K562 (cell line): ENCODE data around the gene WDR44. TPM values are rescaled to one million over a fixed set of nuclear protein-coding genes. Genes with fewer than 3 reads are reported as not detected.
A peak's percentile ranks its signal among the peaks of the same experiment; 100 is the strongest.

ENCODE experiments used
- ATAC-seq: fragments of 200-7000 bp; cut with Tn5 transposase; 3 replicates; pipeline ENCODE4 v1.9.1; 2020; ENCODE audit warnings: moderate library complexity
- BruUV-seq: library from RNA; stranded (reverse); fragments of 400-500 nt; replicated peaks from 2 replicates; lab custom pipeline; 2021; lab: Mats Ljungman, UMichigan
- CTCF ChIA-PET: fragments of 300-600 bp; formaldehyde crosslinking; extraction: SDS; loops from one replicate; lab custom pipeline; 2021; ENCODE audit warnings: low intra/inter-chr PET ratio; lab: Yijun Ruan, JAX
- POLR2A ChIA-PET: fragments of 300-600, 350-650 bp; sonication (Branson Sonifier 250); formaldehyde crosslinking; extraction: SDS; loops from one replicate; lab custom pipeline; 2021; ENCODE audit warnings: antibody characterized with exemption, inconsistent platforms; lab: Yijun Ruan, JAX
- DNase-seq, 4 experiments: peaks; one replicate each; pipeline versions ENCODE4 v3.0.0 to v3.0.0-alpha.2; 2011 to 2018; ENCODE audit warnings: low spot score in 3 of 4, mixed read lengths in 3 of 4; ENCODE audit errors: extremely low read depth in 1 of 4
- FAIRE-seq: peaks from 2 replicates; lab custom pipeline; 2011; peaks lifted over from hg19 to GRCh38; lab: Jason Lieb, UNC
- H2AFZ ChIP-seq: 2 replicates; pipeline ENCODE4 v1.6.0; 2011; ENCODE audit warnings: low read depth, low read length, control low read depth, inconsistent platforms
- H3K27ac ChIP-seq: fragments of 200-600 bp; 3 replicates; pipeline ENCODE4 v1.8.0; 2011; ENCODE audit warnings: low read depth, mild to moderate bottlenecking, control low read depth, inconsistent platforms, low read length, moderate library complexity, mixed read lengths; ENCODE audit errors: extremely low read depth
- H3K27me3 ChIP-seq, 2 experiments: fragments of 300-600 bp in 1 of 2; 2 replicates in 1 of 2; 3 replicates in 1 of 2; pipeline versions ENCODE4 v1.6.0 to v1.8.0; 2011; ENCODE audit warnings: inconsistent platforms in 2 of 2, low read length in 2 of 2, mild to moderate bottlenecking in 1 of 2, mixed read lengths in 1 of 2, moderate library complexity in 1 of 2; ENCODE audit not compliant: control insufficient read depth in 2 of 2, insufficient read depth in 2 of 2
- H3K36me3 ChIP-seq: fragments of 300-600 bp; 3 replicates; pipeline ENCODE4 v1.8.0; 2011; ENCODE audit warnings: mild to moderate bottlenecking, low read length, inconsistent platforms; ENCODE audit not compliant: control insufficient read depth, insufficient read depth
- H3K4me1 ChIP-seq, 2 experiments: fragments of 200-600 bp in 1 of 2; replicated peaks in 1 of 2; 2 replicates in 1 of 2; 3 replicates in 1 of 2; pipeline versions ENCODE4 v1.5.1 to v1.8.0; 2011; ENCODE audit warnings: inconsistent platforms in 2 of 2, low read length in 2 of 2, mild to moderate bottlenecking in 1 of 2, mixed read lengths in 1 of 2, moderate library complexity in 1 of 2; ENCODE audit not compliant: control insufficient read depth in 2 of 2, insufficient read depth in 2 of 2
- H3K4me2 ChIP-seq: 2 replicates; pipeline ENCODE4 v1.6.1; 2011; ENCODE audit warnings: low read length, control low read depth, inconsistent platforms, mixed read lengths; ENCODE audit not compliant: insufficient read depth
- H3K4me3 ChIP-seq: fragments of 200-600 bp; sonication (generic), shearing (Covaris generic); 2 replicates; pipeline ENCODE4 v1.5.1; 2016; ENCODE audit warnings: control low read depth, inconsistent platforms
- H3K79me2 ChIP-seq: fragments of 200-600 bp; 3 replicates; pipeline ENCODE4 v1.8.0; 2011; ENCODE audit warnings: low read length, inconsistent platforms; ENCODE audit not compliant: control insufficient read depth, insufficient read depth
- H3K9ac ChIP-seq, 2 experiments: 2 replicates each; pipeline versions ENCODE4 v1.6.0 to v1.6.1; 2011; ENCODE audit warnings: low read depth in 2 of 2, low read length in 2 of 2, control low read depth in 1 of 2, inconsistent platforms in 1 of 2, mild to moderate bottlenecking in 1 of 2, mixed read lengths in 1 of 2; ENCODE audit not compliant: insufficient read depth in 1 of 2
- H3K9me1 ChIP-seq: one replicate; pipeline ENCODE4 v1.6.0; 2011; ENCODE audit warnings: inconsistent platforms, mild to moderate bottlenecking, low read length, moderate library complexity; ENCODE audit not compliant: control insufficient read depth, insufficient read depth
- H3K9me3 ChIP-seq: replicated peaks from 2 replicates; pipeline ENCODE4 v1.5.1; 2011; ENCODE audit warnings: low read depth, low read length, inconsistent platforms; ENCODE audit not compliant: control insufficient read depth, insufficient read depth
- H4K20me1 ChIP-seq: replicated peaks from 2 replicates; pipeline ENCODE4 v1.6.1; 2011; ENCODE audit warnings: low read length, inconsistent platforms, mixed read lengths; ENCODE audit not compliant: control insufficient read depth, insufficient read depth
- CREBBP ChIP-seq: IDR thresholded peaks from one replicate; pipeline ENCODE4 v1.6.1; 2012; ENCODE audit warnings: low read depth, mild to moderate bottlenecking, control low read depth, inconsistent platforms, low read length
- FOXA3 ChIP-seq, 2 experiments: fragments of 450-650 bp in 1 of 2; sonication (generic) in 1 of 2; formaldehyde crosslinking; IDR thresholded peaks in 1 of 2; conservative IDR thresholded peaks in 1 of 2; 2 replicates each; pipeline versions ENCODE4 v1.4.0 to v1.8.0; 2020 to 2022; ENCODE audit warnings: mild to moderate bottlenecking in 2 of 2, missing genetic modification reagents in 1 of 2
- JUN ChIP-seq, 2 experiments: sonication (generic) in 1 of 2; formaldehyde crosslinking in 1 of 2; IDR thresholded peaks; 2 replicates each; pipeline versions ENCODE4 v1.6.1 to v1.8.0; 2012 to 2022; ENCODE audit warnings: borderline replicate concordance in 2 of 2, mild to moderate bottlenecking in 2 of 2, improper control_type of control experiment in 1 of 2, low read depth in 1 of 2, low read length in 1 of 2, missing genetic modification reagents in 1 of 2
- JUNB ChIP-seq: fragments of 450-650 bp; formaldehyde crosslinking; conservative IDR thresholded peaks from 2 replicates; pipeline ENCODE4 v1.4.0; 2020; ENCODE audit warnings: mild to moderate bottlenecking
- MAFK ChIP-seq: IDR thresholded peaks from 2 replicates; pipeline ENCODE4 v1.6.1; 2011; ENCODE audit warnings: low read length, improper control_type of control experiment
- NRF1 ChIP-seq, 2 experiments: fragments of 450-650 bp; IDR thresholded peaks in 1 of 2; conservative IDR thresholded peaks in 1 of 2; 2 replicates each; pipeline ENCODE4 v1.6.1; 2014; ENCODE audit warnings: mild to moderate bottlenecking in 2 of 2
- OTX1 ChIP-seq: fragments of 450-650 bp; formaldehyde crosslinking; IDR thresholded peaks from 2 replicates; pipeline ENCODE4 v1.4.0; 2022; ENCODE audit warnings: mild to moderate bottlenecking
- RBM14 ChIP-seq: fragments of 200-400 bp; formaldehyde crosslinking; IDR thresholded peaks from 2 replicates; pipeline ENCODE4 v1.6.1; 2018; ENCODE audit warnings: low read depth, mild to moderate bottlenecking, low read length, moderate library complexity, borderline replicate concordance; ENCODE audit not compliant: insufficient read depth
- SMARCC2 ChIP-seq: fragments of 450-650 bp; IDR thresholded peaks from 2 replicates; pipeline ENCODE4 v1.6.1; 2017; ENCODE audit warnings: antibody characterized with exemption, moderate library complexity, mild to moderate bottlenecking, low read depth
- SRSF3 ChIP-seq: fragments of 200-400 bp; formaldehyde crosslinking; IDR thresholded peaks from 2 replicates; pipeline ENCODE4 v1.6.1; 2016; ENCODE audit warnings: mild to moderate bottlenecking, low read length, moderate library complexity; ENCODE audit not compliant: insufficient read depth
- THRB ChIP-seq: fragments of 450-650 bp; formaldehyde crosslinking; conservative IDR thresholded peaks from 2 replicates; pipeline ENCODE4 v1.4.0; 2022; ENCODE audit warnings: mild to moderate bottlenecking, missing genetic modification characterization
- ZNF277 ChIP-seq: fragments of 250-450 bp; sonication (Bioruptor Pico); IDR thresholded peaks from 2 replicates; pipeline ENCODE4 v1.8.0; 2022; ENCODE audit warnings: inconsistent platforms, mild to moderate bottlenecking, moderate library complexity, borderline replicate concordance
- ZNF3 ChIP-seq: fragments of 250-450 bp; sonication (Bioruptor Pico); IDR thresholded peaks from 2 replicates; pipeline ENCODE4 v1.5.0; 2021; ENCODE audit warnings: mild to moderate bottlenecking, moderate library complexity
- ZNF75A ChIP-seq: fragments of 450-650 bp; formaldehyde crosslinking; IDR thresholded peaks from 2 replicates; pipeline ENCODE4 v1.4.0; 2020; ENCODE audit warnings: mild to moderate bottlenecking
- WGBS: fragments of 100-300 bp; shearing (Covaris generic); methylation state at CpG from one replicate; pipeline ENCODE4 v1.1.6; 2016; ENCODE audit warnings: low coverage, mixed read lengths; ENCODE audit not compliant: insufficient coverage; ENCODE audit errors: missing lambda C conversion rate; 5-methylcytosine and 5-hydroxymethylcytosine counted together
- in situ Hi-C: fragments of 300-500 bp; cut with MboI; formaldehyde crosslinking; loops from 4 replicates; pipeline ENCODE4 v1.15.0; 2018; ENCODE audit warnings: inconsistent platforms, mixed read lengths
- intact Hi-C: fragments of 100-400 bp; cut with micrococcal nuclease; formaldehyde crosslinking; loops from 2 replicates; pipeline ENCODE4 v1.14.2; 2022
- polyA plus RNA-seq, 8 experiments: library from polyadenylated mRNA; depleted of rRNA in 4 of 8; stranded (reverse) in 5 of 8; unstranded in 3 of 8; fragments of >200 nt; fragmentation: Nextera tagmentation in 2 of 8; fragmentation: Illumina TruSeq in 1 of 8; extraction: Ambion mirVana in 2 of 8; extraction: Trizol in 1 of 8; gene quantifications; 2 replicates each; pipeline versions ENCODE4 v1.2.1 to v1.2.3, GENCODE V29; 2011 to 2014; ENCODE audit warnings: inconsistent platforms in 1 of 8, missing spikeins in 1 of 8
- total RNA-seq, 7 experiments: library from RNA; depleted of rRNA in 6 of 7; stranded (reverse); fragments of >200 nt in 6 of 7; fragmentation: Illumina TruSeq in 2 of 7; extraction: Trizol in 2 of 7; gene quantifications; 2 replicates each; pipeline versions ENCODE4 v1.2.1 to v1.2.3, GENCODE V29; 2011 to 2021; ENCODE audit warnings: low replicate concordance in 1 of 7

Gene WDR44
- total and polyA plus RNA-seq, 9 of the 15 experiments (the other 6 are each of a cell fraction or from before 2014, with no cell fraction given), result 5.6 to 20.0 (median 14.6) TPM

- FAIRE-seq (no peak), ATAC-seq (no peak), DNase-seq (no peak)
- ChIA-PET POLR2A (no interaction called here), CTCF (no interaction called here)
- H3K79me2 ChIP-seq, result no peaks in the 10 kb centered on the region
- peaks cover 5% of the 10 kb centered on the region; the same call in 1 of the 2 replicates for H3K9me3 ChIP-seq
- H3K27ac ChIP-seq, result no peak overlapping the region
- intact Hi-C loops (no loop called here), in situ Hi-C loops (no loop called here)
- no peaks in the 10 kb centered on the region for H3K27me3 ChIP-seq
- TF ChIP-seq ZNF75A, result no peak
- TF ChIP-seq SRSF3, result no peak
- no peak for TF ChIP-seq THRB
- no peak for TF ChIP-seq RBM14
- no peak for TF ChIP-seq NRF1 (conservative IDR thresholded peaks at IDR 0.05 in 1 of 2, IDR thresholded peaks at IDR 0.05 in 1 of 2)
- TF ChIP-seq JUN (IDR thresholded peaks at IDR 0.05; ENCODE audit: borderline replicate concordance, low read depth, low read length), result no peak
- TF ChIP-seq JUN (CRISPR knock-in tag; IDR thresholded peaks at IDR 0.05; ENCODE audit: borderline replicate concordance), result no peak
- TF ChIP-seq JUNB (CRISPR knock-in tag), result no peak
- no peak for TF ChIP-seq OTX1
- TF ChIP-seq CREBBP, result no peak
- TF ChIP-seq MAFK, result no peak
- TF ChIP-seq ZNF277 (CRISPR knock-in tag), result no peak
- no peak for TF ChIP-seq ZNF3 (CRISPR knock-in tag)
- no peak for TF ChIP-seq SMARCC2
- TF ChIP-seq FOXA3 (CRISPR knock-in tag; conservative IDR thresholded peaks at IDR 0.05 in 1 of 2, IDR thresholded peaks at IDR 0.05 in 1 of 2), result no peak
- H3K4me2 ChIP-seq, result no peak overlapping the region
- no TSS peak for BruUV-seq
- H3K4me1 ChIP-seq, result no peaks in the 10 kb centered on the region; a peak in 1 of 5 replicates
- H2AFZ ChIP-seq, result peak overlapping the region; percentile 14; the same call in 1 of the 2 replicates
- no peaks in the 10 kb centered on the region for H3K36me3 ChIP-seq
- 47% methylated on average over 6 of the region's 6 CpGs for WGBS
- H3K4me3 ChIP-seq, result no peak overlapping the region
- no peaks in the 10 kb centered on the region for H4K20me1 ChIP-seq
- no peak overlapping the region for H3K9ac ChIP-seq
- no peaks in the 10 kb centered on the region for H3K9me1 ChIP-seq
These were observed 128.7 kb downstream of the WDR44 start for GRCh38 chrX:118474586-118474985.
